GM19035 (cell line): ENCODE data around the gene YPEL4.

Experiments
- ATAC-seq: cut with Tn5 transposase; IDR thresholded peaks from one replicate; pipeline ENCODE4 v1.9.1; 2021; ENCODE audit not compliant: unreplicated experiment

YPEL4 gene

DNA sequence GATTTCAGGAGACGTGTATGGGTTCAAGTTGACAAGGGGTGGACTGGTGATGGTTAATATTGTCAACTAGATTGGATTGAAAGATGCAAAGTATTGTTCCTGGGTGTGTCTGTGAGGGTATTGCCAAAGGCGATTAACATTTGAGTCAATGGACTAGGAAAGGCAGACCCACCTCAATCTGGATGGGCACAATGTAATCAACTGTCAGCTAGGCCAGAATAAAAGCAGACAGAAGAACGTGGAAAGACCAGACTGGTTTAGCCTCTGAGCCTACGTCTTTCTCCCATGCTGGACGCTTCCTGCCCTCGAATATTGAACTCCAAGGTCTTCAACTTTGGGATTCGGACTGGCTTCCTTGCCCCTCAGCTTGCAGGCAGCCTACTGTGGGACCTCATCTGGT is 1.7 kb upstream of the YPEL4 start:
- no peak for ATAC-seq

- no peak for ATAC-seq
Measured at GRCh38 chr11:57650739-57651090, 1.0 kb upstream of the YPEL4 start.

DNA sequence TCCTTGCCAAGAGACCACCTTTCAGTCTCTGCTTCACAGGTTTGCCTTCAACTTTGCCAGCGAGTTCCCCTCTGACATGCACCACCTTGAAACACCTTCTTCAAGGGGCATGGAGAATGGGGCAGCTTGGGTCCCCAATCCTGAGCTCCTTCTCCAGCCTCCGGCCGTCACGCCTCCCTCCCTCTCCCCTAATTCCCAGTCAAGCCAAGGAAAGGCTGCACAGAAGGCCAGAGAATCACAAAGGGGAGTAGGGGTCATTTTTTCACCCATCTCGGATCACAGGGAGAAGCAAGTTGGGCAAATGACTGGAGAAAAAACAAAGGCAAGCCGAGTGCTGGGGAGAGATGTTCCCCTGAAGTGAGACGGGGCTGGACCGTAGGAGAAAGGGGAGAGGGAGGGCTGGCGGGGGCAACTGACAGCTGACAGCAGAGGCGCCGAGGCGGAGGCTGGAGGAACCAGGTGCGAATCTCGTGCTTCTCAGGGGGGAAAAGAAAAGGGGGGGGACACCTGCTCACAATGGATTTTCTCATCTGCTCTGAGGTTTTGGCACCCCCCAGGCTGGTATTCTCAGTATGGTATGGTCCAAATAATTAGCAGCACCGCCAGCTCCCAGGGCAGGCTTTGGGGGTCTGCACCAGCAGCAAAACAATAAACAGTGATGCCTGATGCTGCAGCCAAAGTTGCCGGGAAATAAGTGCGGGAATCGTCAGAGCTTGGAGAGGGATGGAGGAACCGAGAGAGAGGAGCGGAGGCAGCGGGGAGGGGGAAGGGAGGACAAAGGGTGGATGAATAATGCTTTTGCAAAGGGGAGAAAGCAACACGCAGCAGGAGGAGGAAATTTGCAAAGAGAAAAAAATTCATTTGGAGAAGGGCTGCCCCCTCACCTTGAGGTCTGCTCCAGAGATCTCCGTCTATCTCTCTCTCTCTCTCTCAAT is 644 bp downstream of the YPEL4 start:
- ATAC-seq, result no peak

- no peak for ATAC-seq
Measured at GRCh38 chr11:57647960-57648800, 1.5 kb downstream of the YPEL4 start.

GRCh38 chr11:57647372-57647771 is 2.3 kb downstream of the YPEL4 start:
- ATAC-seq, result no peak

DNA sequence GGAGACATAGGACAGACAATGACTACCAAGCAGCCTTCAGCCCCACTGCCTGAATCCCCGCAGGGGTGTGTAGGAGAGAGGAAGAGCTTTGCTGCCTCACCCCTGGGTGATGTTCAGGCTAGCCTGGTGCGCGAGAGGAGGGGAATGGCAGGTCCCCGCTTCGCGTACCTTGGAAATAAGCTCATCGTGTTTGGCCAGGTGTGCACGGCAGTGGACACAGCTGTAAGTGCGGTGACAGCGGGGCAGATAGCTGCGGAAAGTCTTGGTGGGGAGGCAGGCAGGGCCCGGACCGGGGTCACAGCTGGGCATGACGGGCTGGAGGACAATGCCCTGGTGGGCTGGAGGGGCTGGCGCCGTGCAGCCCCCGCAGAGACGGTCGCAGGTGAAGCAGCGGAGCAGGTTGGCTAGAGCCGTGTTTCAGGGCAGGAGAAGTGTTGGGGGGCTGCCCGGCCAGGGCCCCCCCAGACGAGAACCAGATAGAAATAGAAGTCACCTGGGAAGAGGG is 2.9 kb downstream of the YPEL4 start:
- no peak for ATAC-seq

DNA sequence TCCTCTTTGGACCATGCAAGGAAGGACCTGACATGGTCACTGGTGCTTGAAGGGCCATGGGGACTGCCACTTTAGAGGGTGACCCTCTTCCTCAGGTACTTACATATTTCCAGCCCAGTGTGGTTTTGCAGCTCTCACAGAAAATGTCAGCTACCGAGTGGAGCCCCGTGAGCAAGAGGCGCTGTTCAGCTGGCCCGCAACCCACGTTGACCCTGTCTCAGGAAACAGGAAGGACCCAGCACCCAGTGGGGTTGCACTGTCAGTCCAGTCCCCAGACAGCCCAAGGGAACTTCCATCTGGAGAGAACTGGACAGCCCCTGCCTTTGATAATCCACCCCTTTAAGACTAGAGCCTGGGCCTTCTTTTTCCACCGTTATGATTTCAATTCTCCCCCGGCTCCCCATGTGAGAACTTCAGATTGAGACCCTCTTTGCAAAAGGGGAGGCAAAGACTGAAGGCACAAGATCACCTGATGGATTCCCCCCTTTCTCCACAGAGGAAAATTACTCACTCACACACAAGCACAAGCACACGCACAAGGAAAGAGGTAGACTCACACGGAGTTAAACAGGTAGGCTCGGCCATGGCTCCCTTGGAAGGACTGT is 3.4 kb downstream of the YPEL4 start:
- no peak for ATAC-seq

- no peak for ATAC-seq
Measured at GRCh38 chr11:57645689-57646085, 4.0 kb downstream of the YPEL4 start.

DNA sequence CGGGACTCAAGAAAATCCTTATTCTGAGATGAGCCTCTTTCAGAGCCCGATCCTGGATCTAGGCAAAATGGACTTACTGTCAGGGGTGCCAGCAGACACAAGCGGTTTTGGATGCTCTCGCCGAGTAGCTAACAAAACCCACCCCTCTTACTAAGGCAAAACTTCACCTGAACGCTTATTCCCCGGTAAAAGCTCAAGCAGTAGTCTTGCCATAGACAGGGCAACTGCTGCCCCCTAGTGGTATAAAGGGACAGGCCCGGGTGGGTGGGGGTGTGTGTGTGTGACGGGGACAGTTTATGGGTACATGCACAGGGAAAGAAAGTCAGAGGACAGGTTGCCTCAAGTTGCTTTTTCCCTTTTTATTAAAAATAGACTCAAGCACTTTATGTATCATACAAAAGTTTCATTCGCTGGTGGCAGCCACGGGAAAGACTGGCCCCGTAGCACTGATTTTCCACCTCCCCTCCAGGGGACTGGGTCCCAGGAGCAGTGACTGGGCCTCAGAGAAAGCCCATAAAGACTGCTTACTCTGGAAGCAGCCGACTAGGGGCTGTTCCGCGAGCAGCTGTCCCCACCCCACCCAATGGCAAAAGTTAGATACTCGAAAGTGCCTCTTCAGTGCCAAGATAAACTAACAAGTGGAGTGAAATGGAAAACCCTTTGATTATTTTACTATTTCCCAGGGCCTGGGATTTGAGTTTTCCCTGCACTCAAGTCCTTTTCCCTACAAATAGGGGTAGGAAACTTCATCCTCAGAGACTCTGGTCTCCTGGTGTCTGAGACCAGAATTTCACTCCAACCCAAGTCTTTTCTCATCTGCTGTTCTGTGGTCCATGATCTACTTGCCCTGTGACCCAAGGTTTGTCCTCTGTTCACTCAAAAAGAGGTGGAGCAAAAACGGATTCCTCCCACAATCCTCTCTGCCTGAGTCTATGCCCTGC is 4.7 kb downstream of the YPEL4 start:
- peak; percentile 57 for ATAC-seq

DNA sequence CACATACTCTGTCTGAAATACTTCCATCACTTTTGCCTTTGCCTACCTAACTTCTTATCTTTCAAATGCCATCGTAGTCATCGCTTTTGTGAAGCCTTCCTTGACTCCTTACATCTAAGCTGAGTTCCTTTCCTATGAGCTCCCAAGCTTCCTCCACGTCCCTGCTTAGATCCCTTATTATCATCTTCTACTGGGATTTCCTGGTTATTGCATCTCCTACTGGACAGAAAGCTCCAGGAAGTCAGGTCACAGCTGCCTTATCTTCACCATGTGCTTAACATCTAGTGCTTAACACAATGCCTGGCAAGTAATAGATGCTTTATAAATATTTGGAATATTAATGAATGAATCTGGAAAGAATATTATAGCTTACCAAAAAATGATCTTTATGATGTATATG is 5.9 kb downstream of the YPEL4 start:
- ATAC-seq, result no peak

GRCh38 chr11:57641011-57641807 is 8.5 kb downstream of the YPEL4 start:
- no peak for ATAC-seq

DNA sequence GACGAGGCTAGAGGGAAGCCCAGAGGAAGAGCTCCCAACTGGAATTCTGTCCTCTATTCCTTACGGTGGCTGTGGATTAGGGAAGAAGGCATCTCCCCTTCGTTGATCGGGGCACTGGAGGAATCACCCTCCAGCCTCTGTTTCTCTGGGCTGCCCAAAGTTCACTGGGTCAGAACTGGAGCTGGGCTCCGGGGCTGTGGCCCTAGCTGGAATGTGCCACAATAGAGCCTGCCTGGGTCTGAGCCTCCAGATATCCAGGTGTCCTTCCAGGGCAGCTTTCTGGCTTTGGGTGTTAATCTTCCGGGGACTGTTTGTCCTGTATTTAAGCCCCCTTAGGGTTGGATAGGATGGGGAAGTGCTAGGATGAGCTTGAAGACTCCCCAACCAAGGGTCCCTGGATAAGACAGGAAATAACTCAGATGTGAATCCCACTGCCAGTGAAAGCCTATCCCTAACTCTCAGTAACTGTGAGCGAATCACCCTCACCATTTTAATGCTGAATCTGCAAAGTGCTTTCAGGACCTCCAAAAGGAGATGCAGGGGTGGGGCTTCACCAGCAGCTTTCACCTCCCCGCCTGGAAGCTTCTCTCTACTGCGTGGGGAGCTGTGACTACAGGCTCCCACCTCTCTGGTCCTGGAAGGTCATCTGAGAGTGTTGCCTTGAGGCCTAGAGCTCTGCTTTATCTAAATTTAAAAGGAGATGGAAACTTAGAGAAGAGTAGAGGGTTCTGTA is 9.5 kb downstream of the YPEL4 start:
- no peak for ATAC-seq

- ATAC-seq, result no peak
Measured at GRCh38 chr11:57639321-57640067, 10.2 kb downstream of the YPEL4 start.

DNA sequence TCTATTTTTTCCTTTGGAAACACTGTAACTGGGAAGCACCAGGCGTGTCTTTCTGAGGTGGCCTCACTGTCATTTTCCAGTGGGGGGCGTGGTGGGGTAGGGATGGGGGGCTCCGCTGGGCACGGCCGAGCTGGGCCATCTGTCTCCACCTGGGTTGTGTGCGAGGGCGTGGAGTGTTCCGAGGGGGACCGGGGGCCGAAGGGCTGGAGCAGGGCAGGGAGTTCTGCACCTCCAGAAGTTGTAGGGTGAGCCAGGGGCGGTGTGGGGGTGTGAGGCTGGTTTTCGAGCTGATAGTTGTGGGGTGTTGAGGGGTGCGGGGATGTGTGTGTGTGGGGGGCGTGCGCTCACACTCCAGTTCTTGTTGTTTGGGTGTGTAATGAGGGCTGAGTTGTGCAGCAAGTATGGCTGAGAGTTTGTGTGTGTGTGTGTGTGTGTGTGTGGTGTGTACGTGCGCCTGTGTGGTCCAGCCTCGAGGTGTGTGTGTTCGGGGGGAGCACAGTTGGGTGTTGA is 10.8 kb downstream of the YPEL4 start:
- ATAC-seq, result no peak

DNA sequence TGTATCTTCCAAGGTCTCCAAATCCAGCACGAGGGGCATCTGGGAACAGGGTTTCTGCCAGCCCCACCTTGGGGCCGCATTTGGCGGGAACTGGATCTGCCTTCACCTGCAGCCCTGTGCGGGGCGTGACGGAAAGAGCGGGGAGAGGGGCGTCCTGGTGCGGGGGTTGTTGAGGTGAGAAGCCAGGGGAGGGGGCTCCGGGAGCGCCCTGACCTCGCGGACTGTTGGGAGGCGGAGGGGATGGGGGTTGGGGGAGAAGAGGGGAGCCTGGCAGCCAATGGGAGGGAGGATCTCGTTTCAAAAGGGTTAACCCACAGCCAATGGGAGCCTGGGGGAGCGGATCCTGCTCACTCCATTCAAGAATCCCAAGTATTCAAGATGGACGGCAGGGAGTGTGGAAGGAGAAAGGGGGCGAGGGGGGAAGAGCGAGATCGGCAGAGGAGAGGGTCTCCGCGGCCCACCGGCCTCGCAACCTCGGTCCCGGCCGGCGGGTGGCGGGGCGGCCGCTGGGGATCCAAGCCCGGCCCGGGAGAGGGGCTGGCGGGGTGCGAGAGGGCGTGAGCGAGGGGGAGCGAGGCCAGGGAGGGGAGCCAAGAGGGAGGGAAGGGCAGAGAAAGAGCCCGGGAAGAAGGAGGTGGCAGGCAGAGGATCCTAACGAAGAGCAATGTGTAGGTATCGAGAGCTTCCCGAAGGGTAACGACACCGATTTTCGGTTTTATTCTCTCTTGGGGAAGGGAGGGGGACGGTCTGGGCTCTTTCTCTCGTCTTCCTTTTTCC is 11.5 kb downstream of the YPEL4 start:
- ATAC-seq, result no peak

DNA sequence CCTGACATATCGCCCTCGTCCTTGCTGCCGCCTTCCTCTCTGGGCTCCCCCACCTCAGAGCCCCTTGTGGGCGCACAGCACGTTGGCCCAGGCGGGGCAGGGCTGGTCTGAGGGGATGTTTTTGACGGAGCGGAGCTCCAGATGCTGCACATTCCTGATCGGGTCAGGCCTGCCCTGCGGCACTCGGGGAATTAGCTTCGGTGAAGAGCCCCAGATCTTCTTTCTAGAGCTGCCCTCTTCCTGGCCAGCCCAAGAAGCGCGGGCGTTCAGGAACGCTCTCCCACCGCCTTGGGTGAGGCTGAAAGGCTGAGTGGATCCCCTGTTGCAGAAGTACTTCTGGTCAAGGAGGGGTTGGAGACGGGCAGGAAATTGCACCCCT is 12.1 kb downstream of the YPEL4 start:
- ATAC-seq, result no peak

DNA sequence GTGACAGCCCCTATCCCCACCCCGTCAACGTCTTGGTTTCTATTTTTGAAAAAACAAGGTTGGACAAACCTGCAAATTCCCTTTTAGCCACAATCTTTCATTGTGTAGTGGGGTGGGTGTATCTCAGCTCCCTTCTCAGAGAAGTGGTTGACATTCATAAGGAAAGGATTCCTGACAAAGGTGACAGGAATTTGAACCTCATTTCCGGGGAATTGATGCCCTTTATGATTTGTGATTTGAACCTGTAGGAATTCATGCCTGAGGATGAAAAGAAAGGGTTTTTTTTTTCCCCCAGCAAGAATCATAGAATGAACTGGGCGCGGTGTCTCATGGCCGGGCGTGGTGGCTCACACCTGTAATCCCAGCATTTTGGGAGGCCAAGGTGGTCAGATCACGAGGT is 14.5 kb downstream of the YPEL4 start:
- no peak for ATAC-seq
